HepG2 (cell line): ENCODE results near the gene ABCB6. TPM values are rescaled to one million over a fixed set of nuclear protein-coding genes. Genes with fewer than 3 reads are reported as not detected.

Experiments used
- ARNT2 ChIP-seq: sonication (generic); formaldehyde crosslinking; IDR thresholded peaks from 2 replicates; pipeline ENCODE4 v1.8.0; 2022; ENCODE audit warnings: mild to moderate bottlenecking, low read depth, missing genetic modification reagents, moderate library complexity
- ATF5 ChIP-seq: sonication (generic); formaldehyde crosslinking; IDR thresholded peaks from 2 replicates; pipeline ENCODE4 v1.4.0; 2020; ENCODE audit warnings: mild to moderate bottlenecking, low read depth, missing genetic modification reagents
- FOXO4 ChIP-seq: sonication (generic); formaldehyde crosslinking; conservative IDR thresholded peaks from 2 replicates; pipeline ENCODE4 v1.8.1; 2023; ENCODE audit warnings: missing genetic modification reagents
- HMGA1 ChIP-seq: sonication (generic); formaldehyde crosslinking; conservative IDR thresholded peaks from 2 replicates; pipeline ENCODE4 v1.4.0; 2020; ENCODE audit warnings: missing genetic modification reagents
- HMGXB3 ChIP-seq: sonication (generic); formaldehyde crosslinking; IDR thresholded peaks from 2 replicates; pipeline ENCODE4 v1.4.0; 2020; ENCODE audit warnings: missing genetic modification reagents, borderline replicate concordance
- RARA ChIP-seq: IDR thresholded peaks from 2 replicates; pipeline ENCODE4 v1.6.1; 2016; ENCODE audit warnings: missing genetic modification reagents, missing compliant biosample characterization
- REPIN1 ChIP-seq: sonication (generic); formaldehyde crosslinking; IDR thresholded peaks from 2 replicates; pipeline ENCODE4 v1.8.0; 2022; ENCODE audit warnings: missing genetic modification reagents, low read depth, mild to moderate bottlenecking, borderline replicate concordance
- SMYD3 ChIP-seq: sonication (generic); formaldehyde crosslinking; IDR thresholded peaks from 2 replicates; pipeline ENCODE4 v1.8.1; 2023; ENCODE audit warnings: mild to moderate bottlenecking, missing genetic modification reagents
- ZBTB4 ChIP-seq: sonication (generic); formaldehyde crosslinking; IDR thresholded peaks from 2 replicates; pipeline ENCODE4 v1.4.0; 2020; ENCODE audit warnings: missing genetic modification reagents, mild to moderate bottlenecking, borderline replicate concordance
- ZBTB7A ChIP-seq: sonication (generic); formaldehyde crosslinking; IDR thresholded peaks from 2 replicates; pipeline ENCODE4 v1.8.0; 2022; ENCODE audit warnings: mild to moderate bottlenecking, missing genetic modification reagents
- ZNF468 ChIP-seq: sonication (generic); formaldehyde crosslinking; IDR thresholded peaks from 2 replicates; pipeline ENCODE4 v1.8.0; 2022; ENCODE audit warnings: mild to moderate bottlenecking, moderate library complexity, missing genetic modification reagents
- ZNF546 ChIP-seq: sonication (generic); formaldehyde crosslinking; conservative IDR thresholded peaks from 2 replicates; pipeline ENCODE4 v1.8.1; 2023; ENCODE audit warnings: mild to moderate bottlenecking, missing genetic modification reagents
- ZNF576 ChIP-seq: sonication (generic); formaldehyde crosslinking; IDR thresholded peaks from 2 replicates; pipeline ENCODE4 v1.4.0; 2020; ENCODE audit warnings: mild to moderate bottlenecking, missing genetic modification reagents
- ZNF781 ChIP-seq: sonication (generic); formaldehyde crosslinking; IDR thresholded peaks from 2 replicates; pipeline ENCODE4 v1.5.1; 2020; ENCODE audit warnings: borderline replicate concordance, mild to moderate bottlenecking, missing genetic modification reagents; ENCODE audit errors: not compliant biosample characterization
- polyA plus RNA-seq, 8 experiments: library from polyadenylated mRNA; depleted of rRNA in 3 of 8; stranded (reverse) in 7 of 8; unstranded in 1 of 8; fragments of >200 nt; fragmentation: Illumina TruSeq in 4 of 8; extraction: Trizol in 4 of 8; gene quantifications; 2 replicates each; pipeline versions ENCODE4 v1.2.1 to v1.2.3, GENCODE V29; 2011 to 2016; ENCODE audit warnings: low read depth in 4 of 8, missing spikeins in 1 of 8, mixed read lengths in 1 of 8; ENCODE audit not compliant: insufficient read depth in 1 of 8
- total RNA-seq, 5 experiments: library from RNA; depleted of rRNA; stranded (reverse); fragments of >200 nt; fragmentation: Illumina TruSeq; extraction: Trizol; gene quantifications; 2 replicates each; pipeline ENCODE4 v1.2.3, GENCODE V29; 2016; ENCODE audit warnings: low read depth in 1 of 5

Gene ABCB6
- total and polyA plus RNA-seq, 2 of the 13 experiments (the other 11 are each of a cell fraction or from before 2014, with no cell fraction given): 91.1 to 137 TPM

- TF ChIP-seq HMGXB3 (CRISPR knock-in tag): peak; percentile 92; the same call in 1 of the 2 replicates
- peak; percentile 98 for TF ChIP-seq ARNT2 (CRISPR knock-in tag)
- peak; percentile 43; the same call in 1 of the 2 replicates for TF ChIP-seq RARA (CRISPR knock-in tag)
- TF ChIP-seq ZNF468 (CRISPR knock-in tag): no peak
- TF ChIP-seq REPIN1: peak; percentile 98
- peak; percentile 99 for TF ChIP-seq FOXO4
- TF ChIP-seq ZNF546 (CRISPR knock-in tag): peak; percentile 74; the same call in 1 of the 2 replicates
- TF ChIP-seq ATF5 (CRISPR knock-in tag): 0 out of 2 replicates have a peak, but pooled peaks have one; percentile 84
- TF ChIP-seq ZBTB7A: peak; percentile 99
- TF ChIP-seq ZBTB4 (CRISPR knock-in tag): peak; percentile 48; the same call in 1 of the 2 replicates
- TF ChIP-seq ZNF781 (CRISPR knock-in tag): peak; percentile 33
- TF ChIP-seq ZNF576 (CRISPR knock-in tag): peak; percentile 92
- TF ChIP-seq HMGA1 (CRISPR knock-in tag): no peak
- TF ChIP-seq SMYD3: peak; percentile 97
Measured at GRCh38 chr2:219218732-219219701, at the start of gene ABCB6 (continued).
